GM12878 (cell line): ENCODE measurements around the gene PGC. TPM values are rescaled to one million over a fixed set of nuclear protein-coding genes. Genes with fewer than 3 reads are reported as not detected.
"Not testable (repeated sequence)": the region's sequence is repeated elsewhere in the genome, so short reads cannot be mapped to it uniquely, and the experiment has no call there.

Source experiments
- ATAC-seq: fragments of 200-7000 bp; cut with Tn5 transposase; 3 replicates; pipeline ENCODE4 v1.9.1; 2020; ENCODE audit warnings: mild to moderate bottlenecking, moderate library complexity
- BruUV-seq: library from RNA; stranded (reverse); fragments of 400-500 nt; replicated peaks from 2 replicates; lab custom pipeline; 2021; lab: Mats Ljungman, UMichigan
- CTCF ChIA-PET: fragments of 300-600 bp; sonication (Branson Sonifier 250); formaldehyde crosslinking; extraction: SDS; loops from one replicate; lab custom pipeline; 2021; ENCODE audit warnings: inconsistent platforms; lab: Yijun Ruan, JAX
- POLR2A ChIA-PET: fragments of 350-600 bp; formaldehyde crosslinking; extraction: SDS; loops from one replicate; lab custom pipeline; 2021; ENCODE audit warnings: inconsistent platforms; lab: Charles Lee
- RAD21 ChIA-PET: fragments of 300-600 bp; sonication (Branson Sonifier 250); formaldehyde crosslinking; loops from one replicate; lab custom pipeline; 2023; ENCODE audit warnings: antibody characterized with exemption; ENCODE audit not compliant: unreplicated experiment; lab: Charles Lee
- SMC1A ChIA-PET: fragments of 300-600 bp; sonication (Branson Sonifier 250); formaldehyde crosslinking; loops from one replicate; lab custom pipeline; 2023; ENCODE audit not compliant: unreplicated experiment, uncharacterized antibody; lab: Charles Lee
- DNase-seq: peaks from one replicate; pipeline ENCODE4 v3.0.0-alpha.2; 2011; ENCODE audit warnings: low read depth, low spot score
- FAIRE-seq: peaks from 3 replicates; lab custom pipeline; 2011; peaks lifted over from hg19 to GRCh38; lab: Jason Lieb, UNC
- H2AFZ ChIP-seq: 2 replicates; pipeline ENCODE4 v1.6.0; 2011; ENCODE audit warnings: low read depth, low read length, control low read depth; ENCODE audit not compliant: control insufficient read depth
- H3K27ac ChIP-seq: 2 replicates; pipeline ENCODE4 v1.5.1; 2011; ENCODE audit warnings: control low read depth; ENCODE audit not compliant: control insufficient read depth, insufficient read depth
- H3K27me3 ChIP-seq, 2 experiments: replicated peaks in 1 of 2; 2 replicates each; pipeline versions ENCODE4 v1.6.0 to v1.6.1; 2011; ENCODE audit warnings: low read length in 1 of 2; ENCODE audit not compliant: control insufficient read depth in 2 of 2, insufficient read depth in 2 of 2
- H3K36me3 ChIP-seq, 2 experiments: 2 replicates each; pipeline ENCODE4 v1.5.1; 2011; ENCODE audit warnings: low read length in 1 of 2; ENCODE audit not compliant: control insufficient read depth in 2 of 2, insufficient read depth in 2 of 2
- H3K4me1 ChIP-seq: 2 replicates; pipeline ENCODE4 v1.6.1; 2011; ENCODE audit warnings: mild to moderate bottlenecking, low read length, moderate library complexity, mixed read lengths; ENCODE audit not compliant: control insufficient read depth, insufficient read depth
- H3K4me2 ChIP-seq: 2 replicates; pipeline ENCODE4 v1.6.0; 2011; ENCODE audit warnings: control low read depth; ENCODE audit not compliant: control insufficient read depth, insufficient read depth
- H3K4me3 ChIP-seq: fragments of 200-600 bp; sonication (generic); 2 replicates; pipeline ENCODE4 v1.5.1; 2016
- H3K79me2 ChIP-seq: 2 replicates; pipeline ENCODE4 v1.6.0; 2011; ENCODE audit warnings: low read length; ENCODE audit not compliant: control insufficient read depth, insufficient read depth
- H3K9ac ChIP-seq: 2 replicates; pipeline ENCODE4 v1.8.0; 2011; ENCODE audit warnings: low read length, control low read depth, mixed read lengths; ENCODE audit not compliant: control insufficient read depth, insufficient read depth
- H3K9me3 ChIP-seq: replicated peaks from 3 replicates; pipeline ENCODE4 v1.5.1; 2011; ENCODE audit warnings: mild to moderate bottlenecking, low read length; ENCODE audit not compliant: control insufficient read depth, insufficient read depth
- H4K20me1 ChIP-seq: 2 replicates; pipeline ENCODE4 v1.6.0; 2011; ENCODE audit not compliant: control insufficient read depth, insufficient read depth
- CTCF ChIP-seq, 3 experiments: IDR thresholded peaks in 2 of 3; conservative IDR thresholded peaks in 1 of 3; 2 replicates each; pipeline ENCODE4 v1.5.1; 2011; ENCODE audit warnings: low read depth in 3 of 3, low read length in 3 of 3, mild to moderate bottlenecking in 3 of 3, control low read depth in 2 of 3, moderate library complexity in 2 of 3, inconsistent platforms in 1 of 3, mixed read lengths in 1 of 3; ENCODE audit not compliant: control insufficient read depth in 2 of 3, insufficient read depth in 1 of 3; ENCODE audit errors: extremely low read depth in 1 of 3
- WGBS: methylation state at CpG from one replicate; pipeline ENCODE4 v1.1.6; 2016; ENCODE audit warnings: low lambda C conversion rate; ENCODE audit not compliant: insufficient replicate concordance, insufficient coverage; ENCODE audit errors: missing lambda C conversion rate; 5-methylcytosine and 5-hydroxymethylcytosine counted together
- in situ Hi-C: fragments of 300-500 bp; cut with MboI; formaldehyde crosslinking; loops from 9 replicates; pipeline ENCODE4 v1.14.3; 2018; ENCODE audit warnings: mixed read lengths
- intact Hi-C: fragments of 100-400 bp; cut with micrococcal nuclease; formaldehyde crosslinking; loops from one replicate; pipeline ENCODE4 v1.14.2; 2022; ENCODE audit not compliant: unreplicated experiment
- polyA plus RNA-seq, 11 experiments: library from polyadenylated mRNA; depleted of rRNA in 4 of 11; unstranded in 6 of 11; stranded (reverse) in 5 of 11; fragments of >200 nt; fragmentation: Nextera tagmentation in 4 of 11; fragmentation: Illumina TruSeq in 1 of 11; extraction: Ambion mirVana in 4 of 11; extraction: Trizol in 1 of 11; gene quantifications; 1 replicate in 1 of 11; 2 replicates in 10 of 11; pipeline versions ENCODE4 v1.2.1 to v1.2.3, GENCODE V29; 2011 to 2016; ENCODE audit warnings: inconsistent platforms in 2 of 11, missing spikeins in 2 of 11, low read depth in 1 of 11
- total RNA-seq, 4 experiments: library from RNA; depleted of rRNA in 3 of 4; stranded (reverse); fragments of >200 nt in 3 of 4; fragmentation: Illumina TruSeq in 1 of 4; extraction: Trizol in 1 of 4; gene quantifications; 2 replicates each; pipeline versions ENCODE4 v1.2.1 to v1.2.3, GENCODE V29; 2013 to 2021

The PGC gene
- total and polyA plus RNA-seq, 10 of the 15 experiments (the other 5 are each of a cell fraction or from before 2014, with no cell fraction given), result 0.26 TPM; not detected in 9

- no peak for TF ChIP-seq CTCF (IDR thresholded peaks at IDR 0.05 in 2 of 3, conservative IDR thresholded peaks at IDR 0.05 in 1 of 3; ENCODE audit: control insufficient read depth in 2 of 3, extremely low read depth in 1 of 3, insufficient read depth in 1 of 3, low read depth in 3 of 3, low read length in 3 of 3)
Observed at GRCh38 chr6:41767112-41767833, 20.1 kb upstream of the PGC start (continued).

GRCh38 chr6:41766043-41766664, 19.0 kb upstream of the PGC start:
- BruUV-seq, H3K9me3 ChIP-seq, ATAC-seq, H3K27ac ChIP-seq, H3K4me1 ChIP-seq, H3K9ac ChIP-seq, DNase-seq, H2AFZ ChIP-seq, FAIRE-seq, H3K27me3 ChIP-seq, H3K79me2 ChIP-seq, intact Hi-C loops, H4K20me1 ChIP-seq, H3K4me3 ChIP-seq, H3K36me3 ChIP-seq, H3K4me2 ChIP-seq: not testable (repeated sequence)
- WGBS, result 58% methylated on average over 4 of the region's 4 CpGs
- POLR2A ChIA-PET, result interaction anchor here (1.2 kb wide), 1 partner anchor 33 kb away, joined by 3 read pairs; no protein-coding TSS in a partner anchor
- RAD21 ChIA-PET, result interaction anchor here (0.6 kb wide), 1 partner anchor 9 kb away, joined by 3 read pairs; no protein-coding TSS in a partner anchor
- CTCF ChIA-PET, result interaction anchor here (1.1 kb wide), 1 partner anchor 78 kb away, joined by 3 read pairs; no protein-coding TSS in a partner anchor
- in situ Hi-C loops, result loop anchor here (5.0 kb wide), 1 partner anchor 164 kb away; no protein-coding TSS in a partner anchor
- SMC1A ChIA-PET, result interaction anchor here (1.5 kb wide), 1 partner anchor 57 kb away, joined by 4 read pairs; no protein-coding TSS in a partner anchor
